Keratinocyte (primary cell): ENCODE measurements around the gene VSIG2. TPM values are rescaled to one million over a fixed set of nuclear protein-coding genes. Genes with fewer than 3 reads are reported as not detected.

Source experiments
- DNase-seq: peaks from one replicate; pipeline ENCODE4 v3.0.0-alpha.2; 2011; ENCODE audit warnings: low read depth, missing footprints, low spot score
- FAIRE-seq: peaks from 2 replicates; lab custom pipeline; 2011; peaks lifted over from hg19 to GRCh38; lab: Jason Lieb, UNC
- H2AFZ ChIP-seq: 2 replicates; pipeline ENCODE4 v1.6.0; 2012; ENCODE audit warnings: low read length, control low read depth, inconsistent platforms; ENCODE audit not compliant: control insufficient read depth
- H3K27ac ChIP-seq: 2 replicates; pipeline ENCODE4 v1.5.1; 2011; ENCODE audit warnings: low read length; ENCODE audit not compliant: control insufficient read depth, insufficient read depth
- H3K27me3 ChIP-seq: 3 replicates; pipeline ENCODE4 v1.6.0; 2011; ENCODE audit warnings: low read length; ENCODE audit not compliant: control insufficient read depth, insufficient read depth; ENCODE audit errors: extremely low read depth
- H3K36me3 ChIP-seq, 2 experiments: 2 replicates in 1 of 2; 3 replicates in 1 of 2; pipeline ENCODE4 v1.5.1; 2011; ENCODE audit warnings: low read length in 2 of 2, mild to moderate bottlenecking in 1 of 2; ENCODE audit not compliant: control insufficient read depth in 2 of 2, insufficient read depth in 2 of 2; ENCODE audit errors: extremely low read depth in 1 of 2
- H3K4me1 ChIP-seq: 3 replicates; pipeline ENCODE4 v1.5.1; 2011; ENCODE audit warnings: low read length; ENCODE audit not compliant: control insufficient read depth, insufficient read depth; ENCODE audit errors: extremely low read depth
- H3K4me2 ChIP-seq: 3 replicates; pipeline ENCODE4 v1.6.0; 2011; ENCODE audit warnings: low read depth, low read length; ENCODE audit not compliant: control insufficient read depth, insufficient read depth; ENCODE audit errors: extremely low read depth
- H3K4me3 ChIP-seq, 3 experiments: fragments of 200-600 bp in 1 of 3; sonication (generic) in 1 of 3; 2 replicates in 2 of 3; 3 replicates in 1 of 3; pipeline ENCODE4 v1.5.1; 2011 to 2016; ENCODE audit warnings: low read length in 3 of 3, mild to moderate bottlenecking in 3 of 3, control low read depth in 2 of 3, inconsistent platforms in 1 of 3, low read depth in 1 of 3, mixed read lengths in 1 of 3, mixed run types in 1 of 3, moderate library complexity in 1 of 3; ENCODE audit not compliant: control insufficient read depth in 2 of 3, insufficient read depth in 2 of 3; ENCODE audit errors: extremely low read depth in 1 of 3
- H3K79me2 ChIP-seq: 2 replicates; pipeline ENCODE4 v1.6.0; 2012; ENCODE audit warnings: low read length; ENCODE audit not compliant: control insufficient read depth, insufficient read depth
- H3K9ac ChIP-seq: 3 replicates; pipeline ENCODE4 v1.6.0; 2011; ENCODE audit warnings: low read length; ENCODE audit not compliant: control insufficient read depth, insufficient read depth; ENCODE audit errors: extremely low read depth
- H3K9me1 ChIP-seq: 3 replicates; pipeline ENCODE4 v1.6.0; 2011; ENCODE audit warnings: low read length; ENCODE audit not compliant: control insufficient read depth, insufficient read depth; ENCODE audit errors: extremely low read depth
- H3K9me3 ChIP-seq: 2 replicates; pipeline ENCODE4 v1.5.1; 2012; ENCODE audit warnings: low read depth, low read length; ENCODE audit not compliant: control insufficient read depth
- H4K20me1 ChIP-seq: 3 replicates; pipeline ENCODE4 v1.6.0; 2011; ENCODE audit warnings: low read length; ENCODE audit not compliant: control insufficient read depth, insufficient read depth; ENCODE audit errors: extremely low read depth
- EZH2 ChIP-seq: IDR thresholded peaks from one replicate; pipeline ENCODE4 v1.6.1; 2012; ENCODE audit warnings: inconsistent platforms, mild to moderate bottlenecking, low read length, moderate library complexity
- dilution Hi-C: fragments of 300-500 bp; cut with MboI; formaldehyde crosslinking; loops from one replicate; pipeline ENCODE4 v1.7.0; 2020; ENCODE audit warnings: low sequenced_read_pairs; ENCODE audit not compliant: extremely low pct_ligation_motif_present
- polyA plus RNA-seq, 5 experiments: library from polyadenylated mRNA; depleted of rRNA in 3 of 5; stranded (reverse) in 3 of 5; stranded (forward) in 1 of 5; unstranded in 1 of 5; fragments of >200 nt; gene quantifications; 1 replicate in 1 of 5; 2 replicates in 3 of 5; 3 replicates in 1 of 5; pipeline versions ENCODE4 v1.2.1 to v1.2.3, GENCODE V29; 2011 to 2012; ENCODE audit warnings: missing spikeins in 2 of 5, low read depth in 1 of 5, low replicate concordance in 1 of 5
- TF ChIP-seq, protein P1 (sequence below), 3 experiments: IDR thresholded peaks in 1 of 3; conservative IDR thresholded peaks in 1 of 3; optimal IDR thresholded peaks in 1 of 3; 2 replicates in 2 of 3; 3 replicates in 1 of 3; pipeline versions ENCODE3 to v1.5.1; 2011; ENCODE audit warnings: low read length in 3 of 3, mild to moderate bottlenecking in 3 of 3, moderate library complexity in 2 of 3, control low read depth in 1 of 3, inconsistent platforms in 1 of 3; ENCODE audit not compliant: insufficient read depth in 2 of 3; ENCODE audit errors: extremely low read depth in 1 of 3

Gene VSIG2
- polyA plus RNA-seq, 1 donor (not counting 4 experiments of a cell fraction or from before 2014, with no cell fraction given) = not detected

- no peaks in the 10 kb centered on the region for H4K20me1 ChIP-seq
- no peaks in the 10 kb centered on the region for H3K79me2 ChIP-seq
- peaks cover 12% of the 10 kb centered on the region for H3K4me1 ChIP-seq
- no peak overlapping the region for H3K27ac ChIP-seq
- H3K4me2 ChIP-seq = no peak overlapping the region
- TF ChIP-seq, protein P1, sequence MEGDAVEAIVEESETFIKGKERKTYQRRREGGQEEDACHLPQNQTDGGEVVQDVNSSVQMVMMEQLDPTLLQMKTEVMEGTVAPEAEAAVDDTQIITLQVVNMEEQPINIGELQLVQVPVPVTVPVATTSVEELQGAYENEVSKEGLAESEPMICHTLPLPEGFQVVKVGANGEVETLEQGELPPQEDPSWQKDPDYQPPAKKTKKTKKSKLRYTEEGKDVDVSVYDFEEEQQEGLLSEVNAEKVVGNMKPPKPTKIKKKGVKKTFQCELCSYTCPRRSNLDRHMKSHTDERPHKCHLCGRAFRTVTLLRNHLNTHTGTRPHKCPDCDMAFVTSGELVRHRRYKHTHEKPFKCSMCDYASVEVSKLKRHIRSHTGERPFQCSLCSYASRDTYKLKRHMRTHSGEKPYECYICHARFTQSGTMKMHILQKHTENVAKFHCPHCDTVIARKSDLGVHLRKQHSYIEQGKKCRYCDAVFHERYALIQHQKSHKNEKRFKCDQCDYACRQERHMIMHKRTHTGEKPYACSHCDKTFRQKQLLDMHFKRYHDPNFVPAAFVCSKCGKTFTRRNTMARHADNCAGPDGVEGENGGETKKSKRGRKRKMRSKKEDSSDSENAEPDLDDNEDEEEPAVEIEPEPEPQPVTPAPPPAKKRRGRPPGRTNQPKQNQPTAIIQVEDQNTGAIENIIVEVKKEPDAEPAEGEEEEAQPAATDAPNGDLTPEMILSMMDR (optimal IDR thresholded peaks at IDR 0.05 in 1 of 3, IDR thresholded peaks at IDR 0.05 in 1 of 3, conservative IDR thresholded peaks at IDR 0.05 in 1 of 3; ENCODE audit: extremely low read depth in 1 of 3, insufficient read depth in 2 of 3, low read length in 3 of 3) = no peak
- TF ChIP-seq EZH2 = no peak
- dilution Hi-C loops = no loop called here
- H2AFZ ChIP-seq = no peak overlapping the region
- no peak for DNase-seq
- H3K9ac ChIP-seq = no peak overlapping the region
- peaks cover 4% of the 10 kb centered on the region for H3K9me1 ChIP-seq
- no peak overlapping the region for H3K4me3 ChIP-seq
- H3K36me3 ChIP-seq = no peaks in the 10 kb centered on the region
- peaks cover 15% of the 10 kb centered on the region for H3K27me3 ChIP-seq
- FAIRE-seq = no peak
- no peaks in the 10 kb centered on the region for H3K9me3 ChIP-seq
Measured at GRCh38 chr11:124728134-124728533, 23.9 kb downstream of the VSIG2 start.

GRCh38 chr11:124727474-124727873 is 24.6 kb downstream of the VSIG2 start:
- no peaks in the 10 kb centered on the region for H3K36me3 ChIP-seq
- no peaks in the 10 kb centered on the region for H4K20me1 ChIP-seq
- TF ChIP-seq EZH2 = no peak
- TF ChIP-seq, protein P1 (optimal IDR thresholded peaks at IDR 0.05 in 1 of 3, IDR thresholded peaks at IDR 0.05 in 1 of 3, conservative IDR thresholded peaks at IDR 0.05 in 1 of 3; ENCODE audit: extremely low read depth in 1 of 3, insufficient read depth in 2 of 3, low read length in 3 of 3) = no peak
- no peak overlapping the region for H3K9ac ChIP-seq
- no peaks in the 10 kb centered on the region for H3K9me3 ChIP-seq
- no peaks in the 10 kb centered on the region for H3K79me2 ChIP-seq
- H3K27me3 ChIP-seq = peaks cover 18% of the 10 kb centered on the region
- H3K4me2 ChIP-seq = no peak overlapping the region
- dilution Hi-C loops = no loop called here
- H3K4me1 ChIP-seq = peaks cover 12% of the 10 kb centered on the region
- DNase-seq (no peak), FAIRE-seq (no peak)
- H2AFZ ChIP-seq = no peak overlapping the region
- H3K4me3 ChIP-seq = no peak overlapping the region
- peaks cover 4% of the 10 kb centered on the region for H3K9me1 ChIP-seq
- no peak overlapping the region for H3K27ac ChIP-seq
